GM12864 (cell line): ENCODE data around the gene MR1.
A peak's percentile ranks its signal among the peaks of the same experiment; 100 is the strongest.

Experiments used
- DNase-seq: peaks from one replicate; pipeline ENCODE4 v3.0.0-alpha.2; 2011; ENCODE audit warnings: low read depth
- H3K4me3 ChIP-seq: 2 replicates; pipeline ENCODE4 v1.5.1; 2011; ENCODE audit warnings: mild to moderate bottlenecking, low read depth, low read length, control low read depth
- CTCF ChIP-seq: IDR thresholded peaks from 2 replicates; pipeline ENCODE4 v1.5.1; 2011; ENCODE audit warnings: low read depth, mild to moderate bottlenecking, moderate library complexity, low read length, control low read depth, inconsistent platforms; ENCODE audit errors: missing control alignments

MR1 gene

GRCh38 chr1:181033799-181034451 is at the start of gene MR1:
MR1 (plus strand) TSS chr1:181033983; CDS start chr1:181034008, 25 bp downstream.
- TF ChIP-seq CTCF: no peak
- peak; percentile 92 for DNase-seq
- H3K4me3 ChIP-seq: peak within 1 kb of the TSS; percentile 71

GRCh38 chr1:180988253-180988752 is 45.5 kb upstream of the MR1 start:
- TF ChIP-seq CTCF: no peak
- H3K4me3 ChIP-seq: no peak overlapping the region
- no peak for DNase-seq

- no peak overlapping the region for H3K4me3 ChIP-seq
- no peak for TF ChIP-seq CTCF
- no peak for DNase-seq
These were observed 39.5 kb upstream of the MR1 start for GRCh38 chr1:180994262-180994661.

- H3K4me3 ChIP-seq: no peak overlapping the region
- TF ChIP-seq CTCF: no peak
- no peak for DNase-seq
These were observed 35.8 kb upstream of the MR1 start for GRCh38 chr1:180997843-180998504.

GRCh38 chr1:181001091-181001780 is 32.5 kb upstream of the MR1 start:
- TF ChIP-seq CTCF: no peak
- no peak for DNase-seq
- H3K4me3 ChIP-seq: no peak overlapping the region

GRCh38 chr1:181002582-181003172 is 31.1 kb upstream of the MR1 start:
- no peak for DNase-seq
- H3K4me3 ChIP-seq: no peak overlapping the region
- no peak for TF ChIP-seq CTCF
